ENCODE measurements around the gene CLEC4G. TPM values are rescaled to one million over a fixed set of nuclear protein-coding genes. Genes with fewer than 3 reads are reported as not detected.

CLEC4G gene
- total RNA-seq, 6 experiments from 2014 or later: 25.7 to 59.0 (median 38.2) TPM

DNA sequence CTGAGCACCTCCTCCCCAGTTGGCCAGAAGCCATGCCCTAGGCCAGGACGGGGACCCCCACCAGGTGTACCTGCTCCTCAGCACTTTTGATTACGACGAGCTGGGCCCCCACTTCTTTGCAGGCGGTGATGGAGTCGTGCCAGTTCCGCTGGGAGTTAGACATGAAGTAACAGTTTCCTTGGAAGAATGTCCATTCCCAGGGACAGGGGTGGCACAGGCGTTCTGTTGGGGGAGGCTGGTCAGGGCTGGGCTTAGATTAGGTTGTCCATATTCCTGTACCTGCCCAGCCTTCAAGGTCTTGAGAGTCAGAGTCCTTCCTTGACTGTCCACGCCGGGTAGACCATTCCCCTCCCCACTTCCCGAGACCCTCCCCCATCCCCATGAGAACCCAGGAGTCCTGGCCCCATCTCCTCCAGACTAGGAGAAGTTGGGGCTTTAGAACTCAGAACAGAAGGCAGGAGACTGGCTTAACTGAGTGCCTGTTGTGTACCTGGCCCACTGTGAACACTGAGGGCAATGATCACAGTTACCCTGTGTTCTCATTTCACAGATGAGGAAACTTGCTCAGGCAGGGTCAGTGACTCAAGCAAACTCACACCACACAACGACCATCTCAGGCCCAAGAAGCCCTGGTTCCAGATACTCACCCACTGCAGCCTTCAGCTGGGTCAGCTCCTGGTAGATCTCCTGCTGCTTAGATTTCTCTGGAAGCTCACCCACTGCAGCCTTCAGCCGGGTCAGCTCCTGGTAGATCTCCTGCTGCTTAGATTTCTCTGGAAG is 13.2 kb upstream of the CLEC4G start:
- no peak for DNase-seq
- Histone ChIP-seq H3K27me3 (no peaks in the 10 kb centered on the region), H3K27ac (no peak overlapping the region), H3K36me3 (no peaks in the 10 kb centered on the region), H3K4me1 (no peaks in the 10 kb centered on the region), H3K4me3 (no peak overlapping the region), H3K9me3 (no peaks in the 10 kb centered on the region)
- TF ChIP-seq, protein P1, sequence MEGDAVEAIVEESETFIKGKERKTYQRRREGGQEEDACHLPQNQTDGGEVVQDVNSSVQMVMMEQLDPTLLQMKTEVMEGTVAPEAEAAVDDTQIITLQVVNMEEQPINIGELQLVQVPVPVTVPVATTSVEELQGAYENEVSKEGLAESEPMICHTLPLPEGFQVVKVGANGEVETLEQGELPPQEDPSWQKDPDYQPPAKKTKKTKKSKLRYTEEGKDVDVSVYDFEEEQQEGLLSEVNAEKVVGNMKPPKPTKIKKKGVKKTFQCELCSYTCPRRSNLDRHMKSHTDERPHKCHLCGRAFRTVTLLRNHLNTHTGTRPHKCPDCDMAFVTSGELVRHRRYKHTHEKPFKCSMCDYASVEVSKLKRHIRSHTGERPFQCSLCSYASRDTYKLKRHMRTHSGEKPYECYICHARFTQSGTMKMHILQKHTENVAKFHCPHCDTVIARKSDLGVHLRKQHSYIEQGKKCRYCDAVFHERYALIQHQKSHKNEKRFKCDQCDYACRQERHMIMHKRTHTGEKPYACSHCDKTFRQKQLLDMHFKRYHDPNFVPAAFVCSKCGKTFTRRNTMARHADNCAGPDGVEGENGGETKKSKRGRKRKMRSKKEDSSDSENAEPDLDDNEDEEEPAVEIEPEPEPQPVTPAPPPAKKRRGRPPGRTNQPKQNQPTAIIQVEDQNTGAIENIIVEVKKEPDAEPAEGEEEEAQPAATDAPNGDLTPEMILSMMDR (IDR thresholded peaks at IDR 0.05): no peak
- TF ChIP-seq POLR2A (IDR thresholded peaks at IDR 0.05): no peak
- ATAC-seq: no peak
- intact Hi-C loops (cut with DNase I): no loop called here
- WGBS (ENCODE audit: insufficient coverage, low coverage, low lambda C conversion rate, missing lambda C conversion rate): 54% methylated on average over 7 of the region's 12 CpGs

DNA sequence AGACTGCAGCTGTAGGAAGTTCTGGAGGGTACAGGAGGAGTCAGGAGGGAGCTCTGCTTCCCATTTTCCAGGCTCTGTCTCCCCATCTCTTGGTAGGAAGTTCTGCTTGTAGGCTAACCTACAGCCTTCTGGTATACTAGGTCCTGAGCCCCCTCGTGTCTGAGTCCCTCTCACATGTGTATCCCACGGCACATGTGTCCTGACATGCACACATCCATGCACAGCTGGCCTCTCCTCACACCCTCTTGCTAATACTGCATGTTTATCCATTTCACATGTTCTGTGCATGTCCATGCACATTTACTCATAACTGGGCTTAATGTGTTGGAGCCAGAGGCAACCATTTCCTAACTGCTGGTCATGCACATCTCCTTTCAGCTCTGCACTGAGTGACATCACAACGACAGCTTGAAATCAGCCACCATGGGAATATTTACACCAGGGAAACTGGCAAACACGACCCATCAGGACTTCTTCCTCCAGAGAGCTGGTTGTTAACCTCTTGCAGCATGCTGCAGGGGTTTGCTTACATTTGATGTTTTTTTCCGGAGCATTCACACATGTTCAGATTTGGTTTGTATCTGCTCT is 12.4 kb upstream of the CLEC4G start:
- no peaks in the 10 kb centered on the region for H3K27me3 ChIP-seq
- no peak overlapping the region for H3K4me3 ChIP-seq
- DNase-seq (no peak), ATAC-seq (no peak)
- H3K27ac ChIP-seq: no peak overlapping the region
- no peaks in the 10 kb centered on the region for H3K9me3 ChIP-seq
- TF ChIP-seq POLR2A (IDR thresholded peaks at IDR 0.05): no peak
- TF ChIP-seq, protein P1 (IDR thresholded peaks at IDR 0.05): no peak
- intact Hi-C loops (cut with DNase I): no loop called here
- WGBS (ENCODE audit: insufficient coverage, low coverage, low lambda C conversion rate, missing lambda C conversion rate): 50% methylated on average over 5 of the region's 5 CpGs
- H3K4me1 ChIP-seq: no peaks in the 10 kb centered on the region
- no peaks in the 10 kb centered on the region for H3K36me3 ChIP-seq

DNA sequence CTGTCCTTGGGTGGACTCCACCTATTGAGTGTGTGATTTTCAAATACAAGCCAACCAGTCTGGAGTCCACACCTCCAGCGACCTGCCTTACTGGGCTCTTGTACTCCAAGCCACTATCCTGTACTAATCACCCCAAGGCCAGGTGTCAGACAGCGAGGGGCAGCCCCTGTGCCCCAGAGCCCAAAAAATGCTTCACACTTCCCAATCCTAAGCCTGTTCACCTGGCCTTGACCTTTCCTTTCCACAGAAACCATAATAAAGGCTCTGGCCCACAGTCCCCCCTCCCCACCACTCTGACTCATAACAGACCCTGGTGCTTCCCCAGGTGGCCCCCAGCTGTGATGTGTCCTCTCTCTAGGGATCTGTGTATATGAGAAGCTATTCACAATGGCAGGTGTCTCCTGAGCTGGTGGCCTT is 11.5 kb upstream of the CLEC4G start:
- 61% methylated on average over 2 of the region's 2 CpGs for WGBS (ENCODE audit: insufficient coverage, low coverage, low lambda C conversion rate, missing lambda C conversion rate)
- Histone ChIP-seq H3K9me3 (no peaks in the 10 kb centered on the region), H3K36me3 (no peaks in the 10 kb centered on the region), H3K27me3 (no peaks in the 10 kb centered on the region), H3K4me1 (no peaks in the 10 kb centered on the region), H3K27ac (no peak overlapping the region), H3K4me3 (no peak overlapping the region)
- ATAC-seq (no peak), DNase-seq (no peak)
- intact Hi-C loops (cut with DNase I): no loop called here
- TF ChIP-seq POLR2A (IDR thresholded peaks at IDR 0.05): no peak
- TF ChIP-seq, protein P1 (IDR thresholded peaks at IDR 0.05): no peak

DNA sequence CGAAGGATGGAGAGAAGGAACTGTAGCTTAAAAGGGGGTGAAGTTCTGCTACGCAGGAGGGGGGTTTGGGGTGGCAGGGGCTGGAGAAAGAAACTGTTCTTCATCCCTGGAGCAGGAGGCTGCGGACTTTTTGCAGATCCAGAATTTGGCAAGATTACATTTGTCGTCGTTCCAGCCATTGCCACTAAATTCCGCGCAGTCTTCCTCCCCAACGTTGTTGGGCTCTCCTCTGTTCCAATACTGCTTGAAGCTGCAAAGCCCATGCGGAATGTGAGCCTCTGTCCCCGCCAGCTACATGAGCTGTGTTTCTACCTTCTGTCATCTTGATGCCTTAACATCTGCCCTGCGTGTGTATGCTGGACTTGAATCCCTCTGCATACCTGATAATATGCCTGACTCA is 11.1 kb upstream of the CLEC4G start:
- H3K27me3 ChIP-seq: no peaks in the 10 kb centered on the region
- no peak overlapping the region for H3K27ac ChIP-seq
- no peak overlapping the region for H3K4me3 ChIP-seq
- no peak for TF ChIP-seq POLR2A (IDR thresholded peaks at IDR 0.05)
- TF ChIP-seq, protein P1 (IDR thresholded peaks at IDR 0.05): no peak
- ATAC-seq: no peak
- intact Hi-C loops (cut with DNase I): no loop called here
- DNase-seq: no peak
- 57% methylated on average over 10 of the region's 11 CpGs for WGBS (ENCODE audit: insufficient coverage, low coverage, low lambda C conversion rate, missing lambda C conversion rate)
- no peaks in the 10 kb centered on the region for H3K4me1 ChIP-seq
- H3K9me3 ChIP-seq: no peaks in the 10 kb centered on the region
- no peaks in the 10 kb centered on the region for H3K36me3 ChIP-seq
